Measurements from ENCODE around the gene LRRFIP1.

DNA sequence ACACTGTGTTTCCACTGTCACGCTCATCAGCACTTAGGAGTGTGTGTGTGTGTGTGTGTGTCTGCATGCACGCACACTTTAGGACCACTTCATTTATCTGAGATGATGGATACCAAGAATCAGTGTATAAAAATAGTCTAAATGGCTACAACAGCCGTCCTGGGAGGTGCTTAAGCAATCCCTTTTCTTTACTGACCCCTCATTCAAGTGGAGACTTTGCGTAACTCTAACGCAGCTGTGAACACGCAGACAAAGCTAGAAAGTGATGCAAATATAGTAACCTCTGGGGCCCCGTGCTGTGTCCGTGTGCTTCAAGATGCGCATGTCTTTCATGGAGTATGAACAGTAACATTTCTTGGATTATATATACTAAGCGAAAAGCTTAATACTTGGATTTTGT is 130.8 kb downstream of the LRRFIP1 start:
- TF ChIP-seq, protein P1, sequence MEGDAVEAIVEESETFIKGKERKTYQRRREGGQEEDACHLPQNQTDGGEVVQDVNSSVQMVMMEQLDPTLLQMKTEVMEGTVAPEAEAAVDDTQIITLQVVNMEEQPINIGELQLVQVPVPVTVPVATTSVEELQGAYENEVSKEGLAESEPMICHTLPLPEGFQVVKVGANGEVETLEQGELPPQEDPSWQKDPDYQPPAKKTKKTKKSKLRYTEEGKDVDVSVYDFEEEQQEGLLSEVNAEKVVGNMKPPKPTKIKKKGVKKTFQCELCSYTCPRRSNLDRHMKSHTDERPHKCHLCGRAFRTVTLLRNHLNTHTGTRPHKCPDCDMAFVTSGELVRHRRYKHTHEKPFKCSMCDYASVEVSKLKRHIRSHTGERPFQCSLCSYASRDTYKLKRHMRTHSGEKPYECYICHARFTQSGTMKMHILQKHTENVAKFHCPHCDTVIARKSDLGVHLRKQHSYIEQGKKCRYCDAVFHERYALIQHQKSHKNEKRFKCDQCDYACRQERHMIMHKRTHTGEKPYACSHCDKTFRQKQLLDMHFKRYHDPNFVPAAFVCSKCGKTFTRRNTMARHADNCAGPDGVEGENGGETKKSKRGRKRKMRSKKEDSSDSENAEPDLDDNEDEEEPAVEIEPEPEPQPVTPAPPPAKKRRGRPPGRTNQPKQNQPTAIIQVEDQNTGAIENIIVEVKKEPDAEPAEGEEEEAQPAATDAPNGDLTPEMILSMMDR (optimal IDR thresholded peaks at IDR 0.05 in 1 of 3, IDR thresholded peaks at IDR 0.05 in 1 of 3, conservative IDR thresholded peaks at IDR 0.05 in 1 of 3; ENCODE audit: extremely low read depth in 1 of 3, insufficient read depth in 2 of 3, low read length in 3 of 3), result no peak
- no peak for TF ChIP-seq EZH2 (IDR thresholded peaks at IDR 0.05; ENCODE audit: low read length)
